NCI-H146 (cell line): ENCODE results near the gene SLC18B1.
"Not testable (repeated sequence)": the region's sequence is repeated elsewhere in the genome, so short reads cannot be mapped to it uniquely, and the experiment has no call there.

Experiments
- DNase-seq: peaks from one replicate; lab custom pipeline; 2025; lab: John Stamatoyannopoulos, UW

Gene SLC18B1

GRCh38 chr6:132798869-132799538, 567 bp upstream of the SLC18B1 start:
- peak; percentile 94 for DNase-seq

DNA sequence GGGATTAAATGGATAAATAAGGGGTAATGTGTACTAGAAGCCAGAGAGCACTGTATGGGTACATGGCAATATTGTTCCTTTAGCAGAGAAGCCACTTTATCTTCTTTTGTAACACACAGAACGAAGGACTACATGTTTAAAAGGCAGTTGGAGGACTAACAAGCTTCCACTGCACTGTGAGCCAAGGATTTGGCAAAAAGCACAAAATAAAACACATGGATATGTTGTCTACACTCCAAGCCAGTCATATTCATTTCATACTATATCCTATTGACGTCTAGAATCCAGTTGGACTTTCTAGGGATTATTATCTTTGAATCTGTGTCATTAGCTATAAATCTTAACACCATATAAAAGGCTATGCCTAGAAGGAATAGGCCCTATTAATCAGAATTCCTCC, 3.0 kb downstream of the SLC18B1 start:
- DNase-seq, result no peak

GRCh38 chr6:132792510-132792909, 5.9 kb downstream of the SLC18B1 start:
- DNase-seq, result no peak

- DNase-seq, result no peak
Observed at GRCh38 chr6:132790450-132790849, 8.0 kb downstream of the SLC18B1 start.

DNA sequence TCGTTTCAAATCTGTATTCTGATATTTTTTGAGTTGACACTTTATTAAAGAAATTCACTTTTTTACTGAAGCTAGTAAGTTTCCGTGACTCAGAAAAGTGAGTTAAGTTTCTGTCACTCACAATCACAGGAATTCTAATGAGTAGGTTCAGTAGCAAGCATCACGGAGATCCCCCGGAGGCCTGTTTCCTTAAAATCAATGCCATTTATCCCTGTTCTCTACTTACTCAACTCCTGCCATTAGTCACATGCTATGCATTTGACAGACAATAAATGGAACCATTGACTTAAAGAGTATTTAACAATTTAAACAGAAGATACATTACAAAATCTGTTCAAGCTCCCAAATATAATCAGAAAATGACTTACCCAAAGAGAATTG, 9.1 kb downstream of the SLC18B1 start:
- DNase-seq, result no peak

DNA sequence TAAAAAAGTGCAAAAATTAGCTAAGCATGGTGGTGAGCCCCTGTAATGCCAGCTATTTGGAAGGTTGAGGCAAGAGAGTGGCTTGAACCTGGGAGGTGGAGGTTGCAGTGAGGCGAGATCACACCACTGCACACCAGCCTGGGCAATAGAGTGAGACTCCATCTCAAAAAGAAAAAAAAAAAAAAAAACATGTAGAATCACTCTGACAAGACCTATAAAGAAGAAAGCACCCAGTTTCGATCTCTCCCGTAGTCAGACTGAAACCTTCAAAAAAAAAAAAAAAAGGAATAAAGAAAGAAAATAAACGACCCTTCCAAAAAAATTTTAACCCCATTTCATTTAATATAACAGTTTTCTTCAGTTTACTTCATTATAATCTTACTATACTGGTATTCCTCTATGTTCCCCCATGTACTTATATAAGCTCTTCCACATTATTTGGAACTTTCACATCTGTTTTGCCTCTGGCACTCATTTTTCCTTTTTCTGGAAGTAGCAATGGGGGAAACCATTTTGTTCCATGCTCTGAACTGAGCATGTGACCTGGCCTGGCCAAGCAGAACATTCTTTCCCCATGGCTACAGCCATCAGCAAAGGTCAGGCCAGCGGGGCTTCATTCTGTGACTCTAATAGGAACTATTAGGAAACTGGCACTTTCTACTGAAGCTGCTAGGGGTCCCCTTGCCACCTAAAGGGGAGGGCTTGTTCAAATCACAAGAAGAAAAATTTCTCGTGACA, 9.6 kb downstream of the SLC18B1 start:
- no peak for DNase-seq

DNA sequence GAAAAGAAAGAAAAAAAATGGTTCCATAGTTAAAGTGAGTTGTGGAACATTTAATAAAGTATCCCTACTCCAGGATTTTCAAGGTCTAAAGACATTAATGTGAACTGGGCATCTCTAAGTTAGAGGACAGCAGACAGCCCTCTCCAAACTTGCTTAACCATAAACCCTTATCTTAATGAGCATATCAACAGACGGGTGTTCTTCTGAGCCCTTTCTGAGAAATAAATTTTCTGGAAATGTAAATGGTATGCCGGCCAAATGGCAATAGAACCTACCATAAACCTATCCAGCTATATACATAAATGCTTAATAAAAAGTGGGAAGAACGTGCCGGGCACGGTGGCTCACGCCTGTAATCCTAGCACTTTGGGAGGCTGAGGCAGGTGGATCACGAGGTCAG, 12.5 kb downstream of the SLC18B1 start:
- DNase-seq, result no peak

DNA sequence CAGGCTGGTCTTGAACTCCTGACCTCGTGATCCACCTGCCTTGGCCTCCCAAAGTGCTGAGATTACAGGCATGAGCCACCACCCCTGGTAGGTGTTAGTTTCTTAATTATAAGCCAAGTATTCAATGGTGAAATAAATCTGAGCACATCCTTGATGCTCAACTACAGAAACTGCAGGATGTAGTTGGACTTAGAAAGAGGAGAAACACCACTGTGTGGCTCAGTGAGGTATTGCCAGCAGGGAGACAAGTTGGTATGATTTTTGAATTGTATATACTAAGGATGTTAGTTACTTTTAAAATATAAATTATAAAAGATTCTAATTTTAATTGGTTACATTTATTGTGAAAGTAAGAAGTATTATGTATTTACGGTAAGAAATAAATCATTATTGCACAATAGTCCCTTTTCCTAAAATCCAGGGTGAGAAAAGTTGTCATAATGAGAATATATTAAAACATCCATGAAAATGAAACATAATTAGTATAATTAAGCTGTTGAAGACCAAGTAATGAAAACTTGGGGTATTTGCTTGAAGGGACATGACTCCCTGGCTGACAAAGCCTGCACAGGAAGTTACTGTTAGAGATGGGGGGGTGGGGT, 17.6 kb downstream of the SLC18B1 start:
- DNase-seq, result no peak

GRCh38 chr6:132777881-132778280, 20.6 kb downstream of the SLC18B1 start:
- not testable (repeated sequence) for DNase-seq

DNA sequence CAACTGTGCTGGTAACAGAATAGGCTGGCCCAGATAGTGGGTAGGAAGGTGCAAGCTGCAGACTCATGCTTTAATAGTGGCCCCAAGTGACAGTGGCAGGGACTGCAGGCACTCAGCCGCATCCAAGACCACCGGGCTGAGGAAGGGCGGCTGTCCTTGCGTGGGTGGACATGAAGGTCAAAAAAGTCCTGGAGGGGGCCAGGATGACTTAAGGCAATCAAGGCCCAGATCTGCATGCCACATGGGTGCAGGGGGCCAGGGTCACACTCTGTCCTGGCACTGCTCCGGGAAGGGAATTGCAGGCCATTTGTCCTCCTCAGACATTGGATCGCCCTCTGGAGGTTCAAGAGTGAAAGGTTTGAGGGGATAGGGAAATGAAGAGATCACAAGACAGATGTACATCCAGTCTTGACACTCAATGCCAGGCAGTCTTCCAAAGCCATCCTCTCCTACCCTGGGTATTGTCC, 30.4 kb downstream of the SLC18B1 start:
- DNase-seq, result peak; percentile 77

- no peak for DNase-seq
Observed at GRCh38 chr6:132765560-132765959, 32.9 kb downstream of the SLC18B1 start.

DNA sequence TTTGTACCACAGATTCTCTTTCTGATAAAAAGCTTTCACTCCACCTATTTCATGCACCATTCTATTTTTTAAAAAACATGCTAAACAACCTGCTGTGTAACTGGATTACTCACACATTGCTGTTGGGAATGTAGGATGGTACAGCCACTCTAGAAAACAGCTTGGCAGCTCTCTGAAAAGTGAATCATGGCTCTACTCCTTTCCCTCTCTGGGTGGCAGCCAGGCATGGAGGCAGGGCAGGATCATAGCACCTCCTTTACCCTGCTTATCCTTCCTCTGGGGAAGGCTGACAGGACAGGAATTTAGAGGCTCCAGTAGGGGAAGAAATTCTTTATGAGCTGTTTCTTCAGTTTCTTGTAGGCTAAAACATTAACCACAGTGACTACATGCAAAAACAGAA, 34.1 kb downstream of the SLC18B1 start:
- DNase-seq, result no peak

DNA sequence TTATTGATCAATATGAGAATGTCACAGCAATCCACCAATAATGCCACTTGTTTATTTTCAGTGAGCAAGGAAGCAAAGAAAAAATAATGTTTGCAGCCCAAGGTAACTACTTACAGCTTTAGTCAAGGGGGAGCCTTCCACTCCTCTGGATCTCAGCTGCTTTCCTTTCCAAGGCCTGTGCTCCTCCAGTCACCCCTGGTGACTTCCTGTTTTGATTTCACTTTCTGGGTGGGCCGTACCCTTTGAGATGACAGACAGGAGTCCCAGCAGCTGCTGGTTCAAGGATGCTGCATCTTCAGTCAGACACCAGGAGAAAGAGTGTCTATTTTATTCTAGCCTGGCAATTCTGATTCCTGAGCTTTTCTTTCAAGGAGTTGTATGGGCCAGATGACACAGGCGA, 35.2 kb downstream of the SLC18B1 start:
- DNase-seq, result peak; percentile 19

DNA sequence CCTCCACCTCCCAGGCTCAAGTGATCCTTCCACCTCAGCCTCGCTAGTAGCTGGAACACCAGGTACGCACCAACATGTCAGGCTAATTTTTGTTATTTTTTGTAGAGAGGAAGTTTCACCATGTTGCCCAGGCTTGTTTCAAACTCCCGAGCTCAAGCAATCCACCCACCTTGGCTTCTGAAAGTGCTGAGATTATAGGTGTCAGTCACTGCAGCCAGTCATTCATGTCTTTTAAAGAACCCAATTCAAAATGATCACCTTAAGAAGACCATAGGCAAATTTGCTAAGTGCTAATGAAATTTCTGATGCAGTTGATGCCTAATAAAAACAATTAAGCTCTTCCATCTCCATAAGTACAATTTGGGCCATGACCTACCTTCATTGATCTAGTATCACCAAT, 38.2 kb downstream of the SLC18B1 start:
- DNase-seq, result no peak

- no peak for DNase-seq
Observed at GRCh38 chr6:132758689-132759088, 39.7 kb downstream of the SLC18B1 start.

DNA sequence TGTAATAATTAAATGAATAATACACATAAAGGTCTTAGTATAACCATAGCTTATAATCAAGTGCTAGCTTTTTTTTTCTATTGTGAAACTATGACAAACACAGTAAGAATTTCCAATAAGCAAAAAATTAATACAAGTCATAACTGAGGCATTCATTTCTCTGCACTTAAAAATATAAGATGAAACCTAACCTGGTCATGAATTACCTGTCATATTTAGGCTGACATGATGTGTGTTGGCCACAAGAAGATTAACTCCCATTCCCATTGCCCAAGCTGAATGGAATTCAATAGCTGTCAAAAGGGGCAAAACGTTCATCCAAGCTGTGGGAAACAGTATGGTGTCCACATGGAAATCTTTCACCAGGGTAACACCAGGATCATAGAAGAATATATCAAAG, 46.2 kb downstream of the SLC18B1 start:
- no peak for DNase-seq

GRCh38 chr6:132751828-132752227, 46.6 kb downstream of the SLC18B1 start:
- no peak for DNase-seq

GRCh38 chr6:132751306-132751705, 47.1 kb downstream of the SLC18B1 start:
- DNase-seq, result no peak

DNA sequence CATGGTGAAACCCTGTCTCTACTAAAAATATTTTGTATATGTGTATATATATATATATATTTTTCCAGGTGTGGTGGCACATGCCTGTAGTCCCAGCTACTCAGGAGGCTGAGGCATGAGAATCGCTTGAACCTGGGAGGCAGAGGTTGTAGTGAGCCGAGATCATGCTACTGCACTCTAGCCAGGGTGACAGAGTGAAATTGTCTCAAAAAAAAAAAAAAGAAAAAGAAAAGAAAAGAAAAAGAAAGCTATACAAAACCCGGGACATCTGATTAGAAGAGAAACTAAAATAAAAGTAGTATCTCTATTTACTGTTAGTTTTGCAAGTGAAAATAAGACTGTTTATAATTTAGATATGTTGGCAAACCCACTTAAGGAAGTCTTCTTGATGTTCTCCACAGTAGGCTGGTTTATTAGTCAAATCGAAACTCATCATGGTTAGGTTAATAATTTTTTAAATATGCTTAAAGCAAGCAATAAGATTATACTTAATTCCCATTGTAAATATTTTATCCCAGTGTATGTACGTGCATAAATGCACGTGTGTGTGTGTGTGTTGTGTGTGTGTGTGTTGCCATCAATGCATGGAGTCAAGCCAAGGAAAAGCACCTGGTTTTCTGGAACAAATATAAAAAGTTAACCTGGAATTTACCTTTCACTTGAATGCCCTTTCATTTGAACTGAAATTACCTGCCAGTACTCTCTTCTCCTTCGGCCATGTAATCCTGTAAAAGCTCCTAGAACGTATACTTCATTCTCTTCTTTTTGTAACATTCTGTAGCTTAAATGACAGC, 47.8 kb downstream of the SLC18B1 start:
- no peak for DNase-seq

DNA sequence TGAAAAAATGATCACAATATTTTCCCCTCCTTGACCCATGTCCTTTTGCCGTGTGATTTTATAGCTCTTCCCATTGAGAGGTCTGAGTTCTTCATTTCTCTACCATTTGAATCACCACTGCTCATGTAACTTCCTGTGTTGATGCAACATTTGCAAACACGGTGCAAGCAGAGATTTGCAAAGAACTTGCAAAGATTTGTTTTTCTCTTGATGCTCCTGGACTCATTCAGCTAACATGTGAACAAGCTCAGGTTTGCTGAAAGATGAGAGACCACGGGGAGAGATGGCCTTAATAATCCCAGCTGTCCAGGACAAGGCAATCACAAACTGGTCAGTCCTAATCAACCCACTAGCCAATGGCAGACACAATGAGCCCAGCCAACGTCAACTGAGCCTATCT, 49.3 kb downstream of the SLC18B1 start:
- no peak for DNase-seq

DNA sequence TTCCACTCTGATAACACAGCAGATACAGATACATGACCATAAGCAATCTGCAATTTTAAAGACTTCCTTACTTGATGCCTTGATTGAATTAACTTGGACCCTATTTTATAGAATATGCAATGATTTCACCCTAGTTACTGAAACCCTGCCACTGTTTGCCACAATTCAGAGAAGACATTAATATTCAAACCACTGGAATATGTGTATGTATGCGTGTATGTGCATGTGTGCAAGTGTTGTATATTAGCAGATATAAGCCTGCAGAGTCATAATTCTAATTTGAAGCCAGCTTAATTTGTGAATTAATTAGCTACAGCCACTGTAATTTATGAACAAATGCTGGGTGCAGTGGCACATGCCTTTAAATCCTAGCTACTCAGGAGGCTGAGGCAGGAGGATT, 50.0 kb downstream of the SLC18B1 start:
- no peak for DNase-seq

GRCh38 chr6:132746048-132746447, 52.4 kb downstream of the SLC18B1 start:
- DNase-seq, result no peak

- no peak for DNase-seq
Observed at GRCh38 chr6:132742495-132742894, 55.9 kb downstream of the SLC18B1 start.
